Measurements from ENCODE around the gene NDUFAF3.

NDUFAF3 gene

DNA sequence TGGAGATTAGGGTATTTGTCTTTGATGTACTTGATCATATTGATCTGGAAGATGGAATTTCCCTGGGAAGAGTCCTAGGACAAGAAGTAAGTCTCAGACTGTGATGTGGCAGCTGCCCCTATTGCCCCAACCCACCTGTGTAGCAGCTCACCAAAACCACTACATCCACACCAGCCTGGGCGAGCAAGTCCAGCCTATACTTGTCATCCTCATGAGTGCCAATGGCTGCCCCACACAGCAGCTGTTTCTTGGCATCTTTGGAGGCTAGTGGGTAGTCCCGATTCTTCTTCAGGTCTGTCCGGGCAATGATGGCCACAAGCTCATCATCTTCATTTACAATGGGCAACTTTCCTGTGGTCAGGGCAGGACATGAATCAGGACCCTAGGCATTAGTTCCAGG lies 4.6 kb downstream of the NDUFAF3 start (continued):
- TF ChIP-seq, protein P1, sequence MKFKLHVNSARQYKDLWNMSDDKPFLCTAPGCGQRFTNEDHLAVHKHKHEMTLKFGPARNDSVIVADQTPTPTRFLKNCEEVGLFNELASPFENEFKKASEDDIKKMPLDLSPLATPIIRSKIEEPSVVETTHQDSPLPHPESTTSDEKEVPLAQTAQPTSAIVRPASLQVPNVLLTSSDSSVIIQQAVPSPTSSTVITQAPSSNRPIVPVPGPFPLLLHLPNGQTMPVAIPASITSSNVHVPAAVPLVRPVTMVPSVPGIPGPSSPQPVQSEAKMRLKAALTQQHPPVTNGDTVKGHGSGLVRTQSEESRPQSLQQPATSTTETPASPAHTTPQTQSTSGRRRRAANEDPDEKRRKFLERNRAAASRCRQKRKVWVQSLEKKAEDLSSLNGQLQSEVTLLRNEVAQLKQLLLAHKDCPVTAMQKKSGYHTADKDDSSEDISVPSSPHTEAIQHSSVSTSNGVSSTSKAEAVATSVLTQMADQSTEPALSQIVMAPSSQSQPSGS (tag by site-specific recombination; IDR thresholded peaks at IDR 0.05; ENCODE audit: low read depth): no peak
- TF ChIP-seq ZNF747 (tag by site-specific recombination; IDR thresholded peaks at IDR 0.05): no peak
- no peak for TF ChIP-seq SALL2 (tag by site-specific recombination; IDR thresholded peaks at IDR 0.05; ENCODE audit: borderline replicate concordance)
- no peak for TF ChIP-seq BCL11A (tag by site-specific recombination; IDR thresholded peaks at IDR 0.05; ENCODE audit: low read depth)
- TF ChIP-seq ZNF335 (tag by site-specific recombination; conservative IDR thresholded peaks at IDR 0.05): no peak

DNA sequence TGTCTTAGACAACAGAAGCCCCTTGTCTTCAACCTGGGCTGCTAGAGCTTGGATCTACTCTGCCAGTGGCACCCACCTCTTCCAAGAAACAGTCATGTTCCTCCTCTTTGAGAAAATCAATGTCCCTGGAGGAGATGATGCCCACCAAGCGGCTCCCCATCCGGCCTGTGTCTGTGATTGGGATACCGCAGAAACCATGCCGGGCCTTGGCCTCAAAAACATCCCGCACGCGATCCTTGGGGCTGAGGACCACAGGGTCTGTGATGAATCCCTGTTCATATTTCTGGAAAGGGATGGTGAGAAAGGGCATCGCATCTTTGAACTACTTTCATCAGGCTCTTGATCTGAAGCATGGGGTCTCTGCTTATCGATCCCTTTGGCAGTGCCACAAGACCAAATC lies 5.7 kb downstream of the NDUFAF3 start:
- Histone ChIP-seq H3K27ac (ENCODE audit: extremely low read depth, low read depth, low read length) (no peak overlapping the region), H3K9me3 (ENCODE audit: control insufficient read depth, insufficient read depth, low read depth, low read length) (no peaks in the 10 kb centered on the region), H3K4me1 (ENCODE audit: control insufficient read depth, insufficient read depth, low read length) (no peaks in the 10 kb centered on the region), H3K4me3 (ENCODE audit: low read depth, low read length) (no peak overlapping the region), H3K36me3 (ENCODE audit: control insufficient read depth in 2 of 2, insufficient read depth in 1 of 2, low read length in 2 of 2) (peaks cover 0 to 90% of the 10 kb centered on the region in 2 experiments; a peak in 2 of 3 replicates)
- TF ChIP-seq ZNF777 (tag by site-specific recombination; IDR thresholded peaks at IDR 0.05; ENCODE audit: borderline replicate concordance): no peak
- TF ChIP-seq ZNF707 (tag by site-specific recombination; IDR thresholded peaks at IDR 0.05): no peak
- TF ChIP-seq OVOL3 (tag by site-specific recombination; IDR thresholded peaks at IDR 0.05): no peak
- TF ChIP-seq ZXDB (tag by site-specific recombination; IDR thresholded peaks at IDR 0.05): no peak
- TF ChIP-seq, protein P2, sequence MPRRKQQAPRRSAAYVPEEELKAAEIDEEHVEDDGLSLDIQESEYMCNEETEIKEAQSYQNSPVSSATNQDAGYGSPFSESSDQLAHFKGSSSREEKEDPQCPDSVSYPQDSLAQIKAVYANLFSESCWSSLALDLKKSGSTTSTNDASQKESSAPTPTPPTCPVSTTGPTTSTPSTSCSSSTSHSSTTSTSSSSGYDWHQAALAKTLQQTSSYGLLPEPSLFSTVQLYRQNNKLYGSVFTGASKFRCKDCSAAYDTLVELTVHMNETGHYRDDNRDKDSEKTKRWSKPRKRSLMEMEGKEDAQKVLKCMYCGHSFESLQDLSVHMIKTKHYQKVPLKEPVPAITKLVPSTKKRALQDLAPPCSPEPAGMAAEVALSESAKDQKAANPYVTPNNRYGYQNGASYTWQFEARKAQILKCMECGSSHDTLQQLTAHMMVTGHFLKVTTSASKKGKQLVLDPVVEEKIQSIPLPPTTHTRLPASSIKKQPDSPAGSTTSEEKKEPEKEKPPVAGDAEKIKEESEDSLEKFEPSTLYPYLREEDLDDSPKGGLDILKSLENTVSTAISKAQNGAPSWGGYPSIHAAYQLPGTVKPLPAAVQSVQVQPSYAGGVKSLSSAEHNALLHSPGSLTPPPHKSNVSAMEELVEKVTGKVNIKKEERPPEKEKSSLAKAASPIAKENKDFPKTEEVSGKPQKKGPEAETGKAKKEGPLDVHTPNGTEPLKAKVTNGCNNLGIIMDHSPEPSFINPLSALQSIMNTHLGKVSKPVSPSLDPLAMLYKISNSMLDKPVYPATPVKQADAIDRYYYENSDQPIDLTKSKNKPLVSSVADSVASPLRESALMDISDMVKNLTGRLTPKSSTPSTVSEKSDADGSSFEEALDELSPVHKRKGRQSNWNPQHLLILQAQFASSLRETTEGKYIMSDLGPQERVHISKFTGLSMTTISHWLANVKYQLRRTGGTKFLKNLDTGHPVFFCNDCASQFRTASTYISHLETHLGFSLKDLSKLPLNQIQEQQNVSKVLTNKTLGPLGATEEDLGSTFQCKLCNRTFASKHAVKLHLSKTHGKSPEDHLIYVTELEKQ (tag by site-specific recombination; IDR thresholded peaks at IDR 0.05; ENCODE audit: borderline replicate concordance): no peak
- no peak for TF ChIP-seq ZIC2 (tag by site-specific recombination; IDR thresholded peaks at IDR 0.05)
- no peak for TF ChIP-seq KLF16 (tag by site-specific recombination; IDR thresholded peaks at IDR 0.05)
- TF ChIP-seq GFI1B (tag by site-specific recombination; IDR thresholded peaks at IDR 0.05): no peak
- TF ChIP-seq ZNF148 (tag by site-specific recombination; IDR thresholded peaks at IDR 0.05; ENCODE audit: borderline replicate concordance): no peak
- no peak for TF ChIP-seq KLF7 (tag by site-specific recombination; IDR thresholded peaks at IDR 0.05; ENCODE audit: borderline replicate concordance)
- TF ChIP-seq ZNF660 (tag by site-specific recombination; IDR thresholded peaks at IDR 0.05): no peak
- no peak for TF ChIP-seq ZNF747 (tag by site-specific recombination; IDR thresholded peaks at IDR 0.05)
- TF ChIP-seq ZNF530 (tag by site-specific recombination; IDR thresholded peaks at IDR 0.05; ENCODE audit: low read depth): no peak
- no peak for TF ChIP-seq RBAK (tag by site-specific recombination; IDR thresholded peaks at IDR 0.05)
- no peak for TF ChIP-seq REPIN1 (tag by site-specific recombination; IDR thresholded peaks at IDR 0.05; ENCODE audit: low read depth)
- no peak for TF ChIP-seq ZNF16 (tag by site-specific recombination; IDR thresholded peaks at IDR 0.05; ENCODE audit: low read depth)
- TF ChIP-seq ZNF621 (tag by site-specific recombination; IDR thresholded peaks at IDR 0.05): no peak
- TF ChIP-seq, protein P3, sequence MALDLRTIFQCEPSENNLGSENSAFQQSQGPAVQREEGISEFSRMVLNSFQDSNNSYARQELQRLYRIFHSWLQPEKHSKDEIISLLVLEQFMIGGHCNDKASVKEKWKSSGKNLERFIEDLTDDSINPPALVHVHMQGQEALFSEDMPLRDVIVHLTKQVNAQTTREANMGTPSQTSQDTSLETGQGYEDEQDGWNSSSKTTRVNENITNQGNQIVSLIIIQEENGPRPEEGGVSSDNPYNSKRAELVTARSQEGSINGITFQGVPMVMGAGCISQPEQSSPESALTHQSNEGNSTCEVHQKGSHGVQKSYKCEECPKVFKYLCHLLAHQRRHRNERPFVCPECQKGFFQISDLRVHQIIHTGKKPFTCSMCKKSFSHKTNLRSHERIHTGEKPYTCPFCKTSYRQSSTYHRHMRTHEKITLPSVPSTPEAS (tag by site-specific recombination; IDR thresholded peaks at IDR 0.05): no peak
- TF ChIP-seq, protein P4, sequence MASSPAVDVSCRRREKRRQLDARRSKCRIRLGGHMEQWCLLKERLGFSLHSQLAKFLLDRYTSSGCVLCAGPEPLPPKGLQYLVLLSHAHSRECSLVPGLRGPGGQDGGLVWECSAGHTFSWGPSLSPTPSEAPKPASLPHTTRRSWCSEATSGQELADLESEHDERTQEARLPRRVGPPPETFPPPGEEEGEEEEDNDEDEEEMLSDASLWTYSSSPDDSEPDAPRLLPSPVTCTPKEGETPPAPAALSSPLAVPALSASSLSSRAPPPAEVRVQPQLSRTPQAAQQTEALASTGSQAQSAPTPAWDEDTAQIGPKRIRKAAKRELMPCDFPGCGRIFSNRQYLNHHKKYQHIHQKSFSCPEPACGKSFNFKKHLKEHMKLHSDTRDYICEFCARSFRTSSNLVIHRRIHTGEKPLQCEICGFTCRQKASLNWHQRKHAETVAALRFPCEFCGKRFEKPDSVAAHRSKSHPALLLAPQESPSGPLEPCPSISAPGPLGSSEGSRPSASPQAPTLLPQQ (tag by site-specific recombination; IDR thresholded peaks at IDR 0.05): no peak
- POLR2A ChIA-PET: interaction anchor here (1.6 to 2.8 kb wide), 2 partner anchors 20 to 67 kb away, joined by 4 to 10 read pairs; partner anchors contain the start of genes QRICH1 and WDR6
- CTCF ChIA-PET: no interaction called here
